Smooth muscle cell of the brain vasculature (primary cell): ENCODE measurements around the gene CNR2.
"Not testable (repeated sequence)": the region's sequence is repeated elsewhere in the genome, so short reads cannot be mapped to it uniquely, and the experiment has no call there.

Source experiments
- DNase-seq: peaks from one replicate; pipeline ENCODE4 v3.0.0-alpha.2; 2012; ENCODE audit warnings: low read depth, low spot score

The CNR2 gene

GRCh38 chr1:23916209-23917131 lies 3.3 kb upstream of the CNR2 start:
- DNase-seq, result peak; percentile 7

GRCh38 chr1:23915466-23915865 lies 2.3 kb upstream of the CNR2 start:
- no peak for DNase-seq

DNA sequence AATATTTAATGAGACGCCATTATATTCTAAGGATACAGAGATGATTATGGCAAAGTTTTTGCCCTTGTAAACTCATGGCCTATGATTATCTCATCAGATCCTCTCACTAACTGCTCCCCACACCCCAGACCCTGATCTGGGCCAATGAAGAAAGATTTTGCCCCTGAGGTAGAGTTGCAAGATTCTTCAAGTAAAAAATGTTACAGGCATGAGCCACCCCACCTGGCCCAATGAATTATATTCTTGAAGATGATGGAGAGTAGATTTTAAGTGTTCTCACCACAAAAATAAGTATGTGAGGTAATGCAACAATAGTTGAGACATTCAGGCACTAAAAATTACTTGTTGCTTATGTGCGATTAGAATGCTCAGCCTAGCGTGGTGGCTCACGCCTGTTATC lies 1.8 kb upstream of the CNR2 start:
- DNase-seq, result no peak

DNA sequence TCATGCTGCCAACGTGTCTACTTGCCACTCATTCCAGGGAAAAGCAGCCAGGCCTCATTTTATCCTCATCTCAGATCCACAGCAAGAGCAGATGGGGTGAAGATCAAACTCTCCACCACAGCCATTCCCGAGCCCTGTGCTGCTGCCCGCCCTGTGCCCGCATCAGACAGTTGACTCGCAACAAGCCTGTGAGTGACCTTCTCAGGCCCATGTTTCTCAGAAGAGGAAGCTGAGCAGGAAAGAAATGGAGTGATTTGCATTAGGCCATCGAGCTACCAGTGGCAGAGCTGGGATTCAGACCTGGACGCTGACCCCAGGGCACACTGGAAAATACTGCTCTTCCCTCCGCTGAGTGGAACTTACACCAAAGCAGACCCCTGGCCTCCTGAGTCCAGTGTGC lies 1.2 kb downstream of the CNR2 start:
- DNase-seq, result no peak

GRCh38 chr1:23910553-23911246 lies 2.5 kb downstream of the CNR2 start:
- no peak for DNase-seq

DNA sequence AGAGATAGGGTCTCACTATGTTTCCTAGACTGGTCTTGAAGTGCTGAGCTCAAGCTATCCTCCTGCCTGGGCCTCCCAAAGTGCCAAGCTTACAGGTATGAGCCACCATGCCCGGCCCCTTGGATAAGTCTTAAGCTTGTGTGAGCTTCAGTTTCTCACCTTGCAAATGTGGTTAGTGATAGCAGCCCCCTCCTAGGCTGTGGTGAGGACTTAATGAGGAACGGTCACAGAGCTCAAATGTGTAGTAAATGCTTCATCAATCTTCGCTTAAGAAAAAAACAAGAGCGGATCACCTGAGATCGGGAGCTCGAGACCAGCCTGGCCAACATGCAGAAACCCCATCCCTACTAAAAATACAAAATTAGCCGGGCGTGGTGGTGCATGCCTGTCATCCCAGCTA lies 3.0 kb downstream of the CNR2 start:
- DNase-seq, result no peak

- no peak for DNase-seq
Observed at GRCh38 chr1:23909412-23909811, 3.8 kb downstream of the CNR2 start.

DNA sequence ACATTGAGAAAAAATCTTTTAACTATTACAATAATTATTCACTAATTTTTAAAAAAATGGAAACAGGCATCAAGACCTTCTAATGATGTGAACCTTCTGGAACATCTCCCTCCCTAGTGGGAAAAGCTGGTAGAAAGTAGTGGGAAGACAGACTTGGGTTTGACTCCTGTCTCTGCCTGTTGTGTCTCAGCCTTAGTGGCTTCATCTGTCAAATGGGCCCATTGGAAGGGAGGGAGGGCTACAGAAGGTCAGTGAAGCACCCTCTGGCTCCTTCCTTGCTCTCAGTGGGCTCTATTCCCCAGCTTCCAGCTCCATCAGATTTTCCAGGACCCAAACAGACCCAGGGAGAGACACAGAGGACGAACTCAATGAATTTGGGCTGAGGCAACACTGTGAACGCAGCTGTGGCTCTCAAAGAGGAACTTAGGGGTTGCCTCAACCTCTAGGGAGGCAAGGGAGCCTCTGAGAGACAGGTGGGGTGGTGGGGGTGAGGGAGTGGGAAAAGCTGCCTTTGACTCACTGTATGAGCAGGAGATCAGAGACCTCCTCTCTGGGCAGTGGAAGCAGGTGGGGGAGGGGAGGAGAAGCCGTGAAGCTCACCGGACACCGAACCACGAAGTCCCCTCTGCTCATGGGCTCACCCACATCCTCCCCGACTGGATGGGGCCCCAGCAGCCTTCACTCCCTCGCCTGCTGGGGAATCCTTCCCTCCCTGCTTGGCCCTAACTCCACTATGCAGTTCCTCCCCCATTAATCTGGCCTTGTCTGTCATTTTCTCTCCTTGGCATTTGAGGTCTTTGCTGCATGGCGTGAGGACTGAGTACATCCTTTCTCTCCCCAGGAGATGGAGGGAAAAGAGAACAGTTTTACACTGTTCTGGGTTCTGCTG lies 4.5 kb downstream of the CNR2 start:
- no peak for DNase-seq

DNA sequence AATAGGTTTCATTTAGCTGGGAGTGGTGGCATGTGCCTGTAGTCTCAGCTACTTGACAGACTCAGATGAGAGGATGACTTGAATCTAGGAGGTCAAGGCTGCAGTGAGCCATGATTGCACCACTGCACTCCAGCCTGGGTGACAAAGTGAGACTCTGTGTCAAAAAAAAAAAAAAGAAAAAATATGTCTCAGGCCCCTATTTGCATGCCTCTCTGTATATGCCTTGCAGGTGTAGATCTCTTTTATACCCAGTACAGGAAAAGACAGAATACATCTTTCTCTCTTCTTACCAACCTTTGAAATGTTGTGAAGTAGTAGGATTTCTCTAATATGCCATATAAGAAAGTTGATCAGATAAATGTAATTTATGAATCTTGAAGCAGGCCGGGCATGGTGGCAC lies 6.4 kb downstream of the CNR2 start:
- DNase-seq, result no peak

DNA sequence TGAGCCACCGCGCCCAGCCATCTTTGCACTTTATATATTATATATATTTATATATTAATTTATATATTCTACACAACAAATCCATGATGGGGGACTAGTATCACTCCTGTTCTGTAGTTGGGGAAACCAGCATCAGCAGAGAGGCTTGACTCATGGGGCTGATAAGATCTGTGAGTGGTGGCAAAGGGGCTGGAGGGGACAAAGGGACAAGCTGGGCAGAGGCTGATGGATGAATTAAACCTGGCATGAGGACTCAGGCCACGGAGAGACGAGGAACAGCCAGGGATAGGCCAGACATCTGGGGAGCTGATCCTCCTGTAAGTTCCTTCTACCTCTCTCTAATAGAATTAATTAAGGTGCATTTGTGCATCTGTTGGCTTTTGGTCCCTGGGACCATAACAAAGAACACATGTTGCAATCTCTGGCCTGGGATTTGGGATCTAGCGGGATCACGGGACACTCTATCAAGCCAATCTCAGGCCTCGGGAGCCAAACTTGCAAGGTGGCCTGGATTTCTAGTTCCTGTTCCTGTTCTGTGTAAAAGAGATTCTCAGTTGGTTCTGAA lies 7.6 kb downstream of the CNR2 start:
- DNase-seq, result no peak

DNA sequence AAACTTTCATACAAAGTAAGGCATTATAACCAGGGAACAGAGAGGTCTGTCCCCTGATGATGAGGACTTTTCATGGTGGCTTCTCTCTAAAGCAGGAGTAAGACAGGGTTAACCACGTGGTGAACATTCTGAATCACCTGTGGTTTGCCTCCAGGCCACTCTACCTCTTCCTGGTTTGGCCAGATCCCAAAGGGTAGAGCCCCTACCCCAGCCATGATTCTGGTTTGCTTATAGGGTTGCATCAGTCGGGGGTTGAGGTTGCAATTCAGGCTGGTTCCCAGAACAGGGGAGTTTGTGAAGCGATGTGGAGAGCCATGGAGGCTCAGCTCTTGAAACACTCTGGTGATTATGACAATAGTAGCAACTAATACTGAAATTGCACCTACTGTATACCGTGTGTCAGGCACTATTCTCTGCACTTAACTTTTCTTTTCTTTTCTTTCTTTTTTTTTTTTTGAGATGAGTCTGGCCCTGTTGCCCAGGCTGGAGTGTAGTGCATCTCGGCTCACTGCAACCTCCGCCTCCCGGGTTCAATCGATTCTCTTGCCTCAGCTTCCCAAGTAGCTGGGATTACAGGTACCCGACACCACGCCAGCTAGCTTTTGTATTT lies 8.3 kb downstream of the CNR2 start:
- DNase-seq, result no peak

- no peak for DNase-seq
Observed at GRCh38 chr1:23903754-23904153, 9.4 kb downstream of the CNR2 start.

DNA sequence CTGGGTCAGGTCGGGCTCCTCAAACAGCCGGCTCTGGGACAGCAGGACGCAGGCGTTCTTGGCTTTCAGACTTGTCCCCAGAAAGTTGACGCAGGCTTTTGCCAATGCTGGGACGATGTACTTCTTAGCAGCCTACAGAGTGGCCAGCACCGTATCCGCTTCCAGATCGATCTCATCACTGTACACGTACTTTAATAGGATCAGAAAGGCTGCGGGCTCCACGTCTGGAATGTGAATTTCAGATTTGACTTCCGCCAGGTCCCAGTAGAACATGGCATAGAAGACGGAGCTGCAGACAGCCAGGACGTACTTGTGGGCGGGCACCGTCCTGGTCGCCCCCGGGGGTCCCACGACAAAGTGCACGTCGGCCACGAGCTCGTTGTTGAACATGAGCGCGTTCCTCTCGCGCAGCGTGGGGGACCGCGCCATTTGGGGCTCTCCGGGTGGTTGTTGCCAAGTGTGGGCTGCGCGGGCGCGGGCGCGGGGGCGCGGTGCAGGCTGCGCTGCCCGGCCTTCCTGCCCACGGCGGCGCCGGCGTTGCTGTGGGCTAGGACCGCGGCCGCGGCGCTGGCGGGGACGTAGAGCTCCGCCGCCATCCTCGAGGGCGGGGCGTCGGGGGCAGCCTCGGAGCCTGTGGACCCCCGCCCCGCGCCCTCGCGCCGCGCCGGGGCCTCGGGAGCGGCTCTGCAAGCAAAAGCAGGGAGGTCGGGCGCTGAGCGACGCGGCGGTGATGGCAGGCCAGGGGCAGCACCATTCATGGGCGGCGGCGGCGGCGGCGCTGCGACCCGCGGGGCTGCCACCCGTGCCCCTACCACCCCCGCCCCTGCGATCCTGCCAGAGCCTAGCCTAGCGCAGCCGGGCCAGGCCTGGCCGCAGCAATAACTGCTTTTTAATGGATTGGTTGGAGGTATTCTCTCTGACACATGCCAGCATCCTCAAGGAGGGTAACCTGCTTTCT lies 10.6 kb downstream of the CNR2 start:
- no peak for DNase-seq

- not testable (repeated sequence) for DNase-seq
Observed at GRCh38 chr1:23900017-23900416, 13.1 kb downstream of the CNR2 start.

GRCh38 chr1:23899070-23899469 lies 14.1 kb downstream of the CNR2 start:
- no peak for DNase-seq

GRCh38 chr1:23897083-23897482 lies 16.1 kb downstream of the CNR2 start:
- DNase-seq, result no peak

- no peak for DNase-seq
Observed at GRCh38 chr1:23896491-23896890, 16.7 kb downstream of the CNR2 start.

DNA sequence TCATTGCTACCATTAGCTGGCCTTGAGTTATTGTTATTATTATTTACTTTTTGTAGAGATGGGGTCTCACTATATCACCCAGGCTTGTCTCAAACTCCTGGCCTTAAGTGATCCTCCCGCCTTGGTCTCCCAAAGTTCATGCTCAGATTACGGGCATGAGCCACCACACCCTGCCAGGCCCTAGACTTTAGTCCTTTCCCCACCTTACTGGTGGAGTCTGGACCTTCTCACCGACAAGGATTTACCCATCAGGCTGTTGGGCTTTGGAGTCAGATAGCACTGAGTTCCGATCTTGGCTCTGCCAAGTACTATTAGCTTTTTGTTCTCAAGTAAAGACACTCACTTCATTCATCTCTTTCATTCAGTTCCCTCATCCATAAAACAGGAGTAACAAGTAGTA lies 17.2 kb downstream of the CNR2 start:
- DNase-seq, result no peak

GRCh38 chr1:23895082-23895481 lies 18.1 kb downstream of the CNR2 start:
- no peak for DNase-seq

DNA sequence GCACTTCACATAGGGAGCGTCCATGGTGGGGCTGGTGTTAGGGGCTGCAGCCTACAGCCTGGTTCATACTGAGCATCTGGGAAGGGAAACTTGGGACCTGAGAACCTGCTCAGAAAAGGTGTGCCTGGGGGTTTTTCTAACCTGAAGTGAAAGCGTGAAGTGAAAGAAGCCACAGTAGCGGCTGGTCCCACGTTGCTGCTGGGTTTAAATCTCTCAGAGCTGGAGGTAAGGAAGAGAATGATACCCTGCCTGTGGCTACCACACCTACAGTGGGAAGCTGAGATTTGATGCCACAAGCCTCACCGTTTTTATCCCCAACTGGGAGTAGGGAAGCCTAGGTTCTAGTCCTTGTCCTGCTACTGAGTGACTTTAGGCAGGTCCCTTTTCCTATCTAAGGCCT lies 24.1 kb downstream of the CNR2 start:
- no peak for DNase-seq
